HCT116 (cell line): ENCODE measurements around the gene SLC22A5.

Experiments
- CTCF ChIP-seq, 3 experiments: fragments of 200-600 bp in 1 of 3; sonication (generic) in 1 of 3; IDR thresholded peaks in 2 of 3; conservative IDR thresholded peaks in 1 of 3; 2 replicates each; pipeline ENCODE4 v1.5.1; 2012 to 2017; ENCODE audit warnings: low read depth in 2 of 3, low read length in 2 of 3, antibody characterized with exemption in 1 of 3, borderline replicate concordance in 1 of 3, control low read depth in 1 of 3, mild to moderate bottlenecking in 1 of 3, mixed read lengths in 1 of 3, mixed run types in 1 of 3, moderate library complexity in 1 of 3; ENCODE audit not compliant: insufficient read depth in 1 of 3
- EGR1 ChIP-seq: IDR thresholded peaks from 2 replicates; pipeline ENCODE4 v1.6.1; 2012; ENCODE audit warnings: low read depth
- EZH2 ChIP-seq: fragments of 200-600 bp; sonication (generic); IDR thresholded peaks from 2 replicates; pipeline ENCODE4 v1.6.1; 2017; ENCODE audit warnings: antibody characterized with exemption, mixed run types
- POLR2A ChIP-seq: IDR thresholded peaks from 2 replicates; pipeline ENCODE4 v1.7.0; 2011; ENCODE audit warnings: borderline replicate concordance; ENCODE audit not compliant: insufficient read depth, insufficient read length; ENCODE audit errors: extremely low read depth
- POLR2AphosphoS5 ChIP-seq: IDR thresholded peaks from 2 replicates; pipeline ENCODE4 v1.6.1; 2011; ENCODE audit warnings: mild to moderate bottlenecking, low read depth, low read length, moderate library complexity
- RAD21 ChIP-seq: IDR thresholded peaks from 2 replicates; pipeline ENCODE4 v1.6.1; 2012; ENCODE audit warnings: low read depth, mild to moderate bottlenecking
- SP1 ChIP-seq: IDR thresholded peaks from 2 replicates; pipeline ENCODE4 v1.6.1; 2012; ENCODE audit warnings: low read depth

GRCh38 chr5:132408456-132408855, 38.9 kb downstream of the SLC22A5 start:
- TF ChIP-seq POLR2AphosphoS5 (no peak), CTCF (IDR thresholded peaks at IDR 0.05 in 2 of 3, conservative IDR thresholded peaks at IDR 0.05 in 1 of 3; ENCODE audit: borderline replicate concordance in 1 of 3, insufficient read depth in 1 of 3, low read depth in 2 of 3, low read length in 2 of 3) (no peak), POLR2A (no peak), EGR1 (no peak), SP1 (no peak), RAD21 (no peak), EZH2 (no peak)
